Type B pancreatic cell (in vitro differentiated cells): ENCODE results near the gene HMOX1. TPM values are rescaled to one million over a fixed set of nuclear protein-coding genes. Genes with fewer than 3 reads are reported as not detected.

Source experiments
- DNase-seq: peaks from one replicate; pipeline ENCODE4 v3.0.0; 2021; ENCODE audit warnings: mixed read lengths; ENCODE audit not compliant: unreplicated experiment; ENCODE audit errors: extremely low spot score
- H3K27ac Mint-ChIP-seq: 2 replicates; pipeline ENCODE4 v1.8.0; 2021; ENCODE audit warnings: mild to moderate bottlenecking, mixed read lengths
- H3K27me3 Mint-ChIP-seq: 2 replicates; pipeline ENCODE4 v1.8.0; 2021; ENCODE audit warnings: mixed read lengths
- H3K36me3 Mint-ChIP-seq: 2 replicates; pipeline ENCODE4 v1.8.0; 2021; ENCODE audit warnings: mixed read lengths
- H3K4me1 Mint-ChIP-seq: one replicate; pipeline ENCODE4 v1.8.0; 2021; ENCODE audit warnings: mixed read lengths; ENCODE audit not compliant: unreplicated experiment
- H3K4me3 Mint-ChIP-seq: 2 replicates; pipeline ENCODE4 v1.8.0; 2021; ENCODE audit warnings: mild to moderate bottlenecking, mixed read lengths
- H3K9me3 Mint-ChIP-seq: 2 replicates; pipeline ENCODE4 v1.8.0; 2021; ENCODE audit warnings: mixed read lengths
- CTCF ChIP-seq: fragments of 200-600 bp; sonication (generic); conservative IDR thresholded peaks from 2 replicates; pipeline ENCODE4 v1.5.0; 2021; ENCODE audit warnings: antibody characterized with exemption, mild to moderate bottlenecking
- total RNA-seq: library from RNA; stranded (reverse); gene quantifications from 2 replicates; pipeline ENCODE4 v1.2.1, GENCODE V29; 2021; ENCODE audit warnings: low replicate concordance

Gene HMOX1
- total RNA-seq, 1 donor from 2014 or later: 4.1 TPM

- no peak overlapping the region for H3K4me3 Mint-ChIP-seq
- no peaks in the 10 kb centered on the region for H3K9me3 Mint-ChIP-seq
- TF ChIP-seq CTCF: no peak
- no peak overlapping the region for H3K27ac Mint-ChIP-seq
- H3K36me3 Mint-ChIP-seq: peaks cover 22% of the 10 kb centered on the region
- no peak for DNase-seq
- no peaks in the 10 kb centered on the region for H3K4me1 Mint-ChIP-seq
- H3K27me3 Mint-ChIP-seq: no peaks in the 10 kb centered on the region
These were observed 29.8 kb downstream of the HMOX1 start for GRCh38 chr22:35410663-35411034.

GRCh38 chr22:35411102-35411501 is 30.2 kb downstream of the HMOX1 start:
- H3K4me3 Mint-ChIP-seq: no peak overlapping the region
- no peak for DNase-seq
- H3K27ac Mint-ChIP-seq: no peak overlapping the region
- H3K36me3 Mint-ChIP-seq: peaks cover 22% of the 10 kb centered on the region
- no peaks in the 10 kb centered on the region for H3K27me3 Mint-ChIP-seq
- no peaks in the 10 kb centered on the region for H3K4me1 Mint-ChIP-seq
- no peaks in the 10 kb centered on the region for H3K9me3 Mint-ChIP-seq
- TF ChIP-seq CTCF: no peak

GRCh38 chr22:35413624-35414023 is 32.7 kb downstream of the HMOX1 start:
- Mint-ChIP-seq H3K36me3 (peaks cover 17% of the 10 kb centered on the region), H3K27ac (no peak overlapping the region), H3K27me3 (no peaks in the 10 kb centered on the region), H3K4me1 (no peaks in the 10 kb centered on the region), H3K4me3 (no peak overlapping the region), H3K9me3 (no peaks in the 10 kb centered on the region)
- no peak for DNase-seq
- TF ChIP-seq CTCF: no peak

- no peak for DNase-seq
- TF ChIP-seq CTCF: no peak
- H3K27ac Mint-ChIP-seq: no peak overlapping the region
- peaks cover 5% of the 10 kb centered on the region for H3K36me3 Mint-ChIP-seq
- H3K9me3 Mint-ChIP-seq: no peaks in the 10 kb centered on the region
- H3K4me3 Mint-ChIP-seq: no peak overlapping the region
- no peaks in the 10 kb centered on the region for H3K27me3 Mint-ChIP-seq
- H3K4me1 Mint-ChIP-seq: no peaks in the 10 kb centered on the region
These were observed 36.7 kb downstream of the HMOX1 start for GRCh38 chr22:35417606-35418005.

- Mint-ChIP-seq H3K4me1 (no peaks in the 10 kb centered on the region), H3K9me3 (no peaks in the 10 kb centered on the region), H3K36me3 (peaks cover 5% of the 10 kb centered on the region), H3K27me3 (no peaks in the 10 kb centered on the region), H3K4me3 (no peak overlapping the region), H3K27ac (no peak overlapping the region)
- DNase-seq: no peak
- TF ChIP-seq CTCF: no peak
These were observed 37.2 kb downstream of the HMOX1 start for GRCh38 chr22:35418088-35418487.

GRCh38 chr22:35418731-35419130 is 37.8 kb downstream of the HMOX1 start:
- H3K27me3 Mint-ChIP-seq: no peaks in the 10 kb centered on the region
- H3K4me1 Mint-ChIP-seq: no peaks in the 10 kb centered on the region
- DNase-seq: no peak
- no peaks in the 10 kb centered on the region for H3K9me3 Mint-ChIP-seq
- no peak overlapping the region for H3K27ac Mint-ChIP-seq
- no peak for TF ChIP-seq CTCF
- no peak overlapping the region for H3K4me3 Mint-ChIP-seq
- peaks cover 5% of the 10 kb centered on the region for H3K36me3 Mint-ChIP-seq
